HUES48 (cell line): ENCODE measurements around the gene SLC19A1.

Experiments
- H3K27ac ChIP-seq: one replicate; pipeline ENCODE4 v1.7.0; 2013; ENCODE audit warnings: low read depth, low read length, inconsistent platforms
- H3K27me3 ChIP-seq: 2 replicates; pipeline ENCODE4 v1.6.1; 2013; ENCODE audit warnings: mild to moderate bottlenecking, low read length; ENCODE audit not compliant: control insufficient read depth, insufficient read depth
- H3K36me3 ChIP-seq: 2 replicates; pipeline ENCODE4 v1.6.1; 2013; ENCODE audit warnings: low read length; ENCODE audit not compliant: control insufficient read depth, insufficient read depth
- H3K4me1 ChIP-seq: 2 replicates; pipeline ENCODE4 v1.6.1; 2013; ENCODE audit warnings: mild to moderate bottlenecking, low read length; ENCODE audit not compliant: control insufficient read depth, insufficient read depth
- H3K4me3 ChIP-seq: 2 replicates; pipeline ENCODE4 v1.5.1; 2013; ENCODE audit warnings: mild to moderate bottlenecking, low read depth, low read length
- H3K9ac ChIP-seq: 2 replicates; pipeline ENCODE4 v1.6.1; 2013; ENCODE audit warnings: mild to moderate bottlenecking, low read depth, low read length, moderate library complexity
- H3K9me3 ChIP-seq: 2 replicates; pipeline ENCODE4 v1.6.1; 2013; ENCODE audit warnings: low read length; ENCODE audit not compliant: control insufficient read depth, insufficient read depth

SLC19A1 gene

DNA sequence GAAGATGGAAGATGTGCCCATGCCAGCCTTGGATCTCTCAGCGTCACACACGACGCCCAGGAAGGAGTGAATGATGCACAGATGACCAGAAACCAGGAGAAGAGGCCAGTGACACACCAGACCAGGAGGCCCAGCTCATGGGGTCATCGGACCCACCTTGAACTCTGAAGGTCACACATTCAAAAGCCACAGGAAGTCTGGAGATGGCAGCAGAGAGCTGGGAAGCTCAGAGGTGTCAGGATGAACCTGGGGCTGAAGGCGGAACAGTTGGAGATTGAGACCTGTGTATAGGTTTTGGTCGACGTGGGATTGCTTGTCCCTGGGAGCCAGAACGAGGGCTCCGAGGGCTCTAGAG, 43.6 kb downstream of the SLC19A1 start:
- H3K27me3 ChIP-seq: no peaks in the 10 kb centered on the region

DNA sequence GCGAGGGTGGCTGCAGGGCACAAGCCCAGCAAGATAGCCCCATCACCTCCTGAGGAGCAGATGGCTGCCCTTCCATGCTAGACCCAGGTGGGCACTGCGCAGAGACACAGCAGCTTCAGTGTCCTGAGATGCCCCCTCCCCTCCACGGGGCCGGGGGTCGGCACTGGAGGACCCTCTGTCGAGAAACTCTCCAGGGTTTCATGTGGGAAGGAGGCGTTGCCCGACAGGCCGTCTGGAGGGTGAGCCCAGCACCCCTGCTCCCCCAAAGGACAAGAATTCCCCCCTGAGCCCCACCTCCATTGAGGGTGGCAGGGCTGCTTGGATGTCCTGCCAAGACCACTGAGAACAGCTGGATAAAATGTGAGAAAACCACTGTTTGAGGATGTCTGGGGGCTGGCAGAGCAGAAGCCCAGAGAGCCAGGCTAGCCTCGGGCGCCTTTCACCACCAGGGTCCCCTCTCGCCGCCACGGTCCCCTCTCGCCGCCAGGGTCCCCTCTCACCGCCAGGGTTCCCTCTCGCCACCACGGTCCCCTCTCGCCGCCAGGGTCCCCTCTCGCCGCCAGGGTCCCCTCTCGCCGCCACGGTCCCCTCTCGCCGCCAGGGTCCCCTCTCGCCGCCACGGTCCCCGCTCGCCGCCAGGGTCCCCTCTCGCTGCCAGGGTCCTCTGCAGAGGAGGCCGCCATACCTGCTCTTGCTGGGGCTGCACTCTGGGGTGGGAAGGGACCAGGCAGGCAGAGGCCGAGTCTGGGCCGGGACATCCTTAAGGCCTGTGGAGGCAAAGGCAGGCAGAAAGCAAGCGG, 44.2 kb downstream of the SLC19A1 start:
- Histone ChIP-seq H3K36me3 (peaks cover 65% of the 10 kb centered on the region), H3K9ac (no peak overlapping the region), H3K4me1 (no peaks in the 10 kb centered on the region), H3K9me3 (no peaks in the 10 kb centered on the region), H3K4me3 (no peak overlapping the region), H3K27ac (no peak overlapping the region), H3K27me3 (no peaks in the 10 kb centered on the region)

More for the DNA sequence above, 43.6 kb downstream of the SLC19A1 start:
- no peak overlapping the region for H3K9ac ChIP-seq
- no peak overlapping the region for H3K4me3 ChIP-seq
- no peak overlapping the region for H3K27ac ChIP-seq
- no peaks in the 10 kb centered on the region for H3K9me3 ChIP-seq
- no peaks in the 10 kb centered on the region for H3K4me1 ChIP-seq
- H3K36me3 ChIP-seq: peaks cover 59% of the 10 kb centered on the region

DNA sequence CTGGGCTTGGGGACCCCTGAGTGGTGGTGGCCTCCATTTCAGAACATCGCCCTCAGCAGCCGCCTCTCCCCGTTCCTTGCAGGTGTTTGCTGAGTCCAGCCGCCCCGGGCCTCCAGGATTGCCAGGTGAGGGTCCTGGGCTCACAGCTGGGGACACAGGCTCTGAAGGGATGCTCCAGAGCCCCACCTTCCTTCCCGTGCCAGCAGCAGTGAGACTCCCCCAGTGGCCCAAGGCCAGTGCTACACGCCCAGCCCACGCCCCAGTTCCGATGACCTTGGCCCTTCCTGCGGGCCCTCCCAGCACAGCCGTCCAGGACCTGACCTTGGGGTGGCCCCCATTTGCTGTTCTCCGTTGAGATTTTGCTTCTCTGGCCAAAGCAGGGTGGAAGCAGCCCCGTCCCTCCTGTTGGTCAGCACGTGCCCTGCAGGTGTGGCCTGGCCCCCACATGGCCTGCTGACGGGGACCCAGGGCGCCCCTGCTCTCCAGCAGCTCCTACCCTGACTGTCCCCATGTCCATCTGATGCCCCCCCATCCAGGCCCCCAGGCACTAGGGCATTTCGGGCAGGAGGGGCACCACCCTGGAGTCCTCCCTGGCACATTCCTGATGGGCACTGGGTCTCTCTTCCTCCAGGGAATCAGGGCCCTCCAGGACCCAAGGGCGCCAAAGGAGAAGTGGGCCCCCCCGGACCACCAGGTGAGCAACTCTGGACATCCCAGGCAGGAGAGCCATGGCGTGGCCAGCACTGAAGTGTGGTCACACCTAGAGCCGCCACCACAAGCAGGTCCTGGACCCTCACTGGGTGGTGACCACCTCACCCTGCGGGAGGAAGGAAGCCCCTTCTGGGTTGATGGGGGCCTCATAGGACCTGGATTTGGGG, 45.0 kb downstream of the SLC19A1 start:
- no peaks in the 10 kb centered on the region for H3K9me3 ChIP-seq
- H3K9ac ChIP-seq: no peak overlapping the region
- no peak overlapping the region for H3K4me3 ChIP-seq
- no peaks in the 10 kb centered on the region for H3K4me1 ChIP-seq
- no peaks in the 10 kb centered on the region for H3K27me3 ChIP-seq
- H3K36me3 ChIP-seq: peaks cover 72% of the 10 kb centered on the region
- no peak overlapping the region for H3K27ac ChIP-seq

DNA sequence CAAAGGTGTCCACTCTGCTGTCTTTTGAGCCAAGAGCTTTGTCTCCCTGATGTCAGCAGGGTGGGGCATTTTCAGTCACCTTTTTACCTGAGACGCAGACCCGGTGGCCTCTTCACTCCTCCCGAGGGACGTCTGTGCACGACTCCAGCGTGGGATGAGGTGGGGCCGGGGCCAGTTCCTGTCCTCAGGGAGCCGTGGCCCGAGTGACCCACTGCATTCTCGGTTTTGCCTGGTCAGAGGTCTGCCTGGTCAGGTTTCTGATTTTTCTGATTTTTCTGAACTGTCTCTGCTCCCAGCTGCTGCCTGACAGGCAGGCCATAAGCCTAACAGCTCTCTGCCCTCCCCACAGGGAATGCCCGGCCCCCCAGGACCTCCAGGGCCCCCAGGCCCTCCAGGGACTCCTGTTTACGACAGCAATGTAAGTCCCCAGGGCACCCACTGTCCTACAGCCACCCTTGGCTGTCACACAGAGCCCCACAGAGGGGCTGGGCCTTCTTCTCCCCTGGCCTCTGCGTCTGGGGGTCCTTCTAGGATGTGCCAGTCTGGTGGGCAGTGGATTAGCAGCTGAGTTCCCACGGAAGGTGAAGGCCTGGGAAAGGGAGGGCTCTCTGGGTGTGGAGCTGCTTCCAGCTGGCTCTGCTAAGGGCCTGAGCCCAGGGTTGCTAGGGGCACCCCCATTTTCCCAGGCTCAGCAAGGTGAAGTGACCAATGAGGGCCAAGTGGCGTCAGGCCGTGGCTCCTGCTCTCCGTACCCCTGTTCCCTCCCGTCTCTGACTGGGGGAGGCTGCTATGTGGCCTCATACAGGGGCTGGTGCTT, 45.9 kb downstream of the SLC19A1 start:
- Histone ChIP-seq H3K27me3 (no peaks in the 10 kb centered on the region), H3K27ac (no peak overlapping the region), H3K4me1 (no peaks in the 10 kb centered on the region), H3K4me3 (no peak overlapping the region), H3K36me3 (peaks cover 81% of the 10 kb centered on the region), H3K9me3 (no peaks in the 10 kb centered on the region), H3K9ac (no peak overlapping the region)

DNA sequence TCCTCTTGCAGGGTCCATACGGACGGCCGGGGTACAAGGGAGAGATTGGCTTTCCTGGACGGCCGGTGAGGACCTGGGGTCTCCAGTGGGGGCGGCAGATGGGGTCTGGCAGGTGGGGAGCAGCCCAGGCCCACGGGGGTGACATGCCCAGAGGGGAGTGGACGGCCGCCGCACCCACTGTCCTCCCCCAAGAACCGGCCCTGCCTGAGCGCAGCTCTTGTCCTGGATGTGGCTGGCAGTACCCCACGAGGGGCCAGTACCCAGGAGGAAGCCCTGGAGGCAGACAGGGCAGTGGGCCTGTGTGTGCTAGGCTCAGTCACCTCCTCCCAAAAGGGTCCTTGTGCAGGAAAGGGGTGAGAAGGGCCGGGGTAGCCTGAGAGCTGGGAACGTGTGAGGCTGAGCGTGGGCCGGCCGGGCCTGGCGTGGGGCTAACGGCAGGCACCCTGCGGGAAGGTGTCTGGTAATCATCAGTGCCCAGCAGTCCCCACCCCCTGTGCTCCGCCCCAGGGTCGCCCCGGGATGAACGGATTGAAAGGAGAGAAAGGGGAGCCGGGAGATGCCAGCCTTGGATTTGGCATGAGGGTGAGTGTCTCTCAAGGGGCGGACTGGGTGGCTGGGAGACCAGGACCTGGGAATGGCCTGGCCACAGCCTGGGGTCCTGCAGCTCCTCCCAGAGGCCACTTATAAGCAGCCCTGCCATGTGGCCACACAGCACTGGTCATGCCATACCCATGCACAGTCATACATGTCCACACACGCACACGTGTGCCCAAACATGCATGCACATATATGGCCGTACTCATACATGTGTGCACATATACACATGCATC, 47.2 kb downstream of the SLC19A1 start:
- no peaks in the 10 kb centered on the region for H3K9me3 ChIP-seq
- no peaks in the 10 kb centered on the region for H3K27me3 ChIP-seq
- peaks cover 92% of the 10 kb centered on the region for H3K36me3 ChIP-seq
- H3K4me1 ChIP-seq: no peaks in the 10 kb centered on the region
- no peak overlapping the region for H3K27ac ChIP-seq
- no peak overlapping the region for H3K4me3 ChIP-seq
- H3K9ac ChIP-seq: no peak overlapping the region

DNA sequence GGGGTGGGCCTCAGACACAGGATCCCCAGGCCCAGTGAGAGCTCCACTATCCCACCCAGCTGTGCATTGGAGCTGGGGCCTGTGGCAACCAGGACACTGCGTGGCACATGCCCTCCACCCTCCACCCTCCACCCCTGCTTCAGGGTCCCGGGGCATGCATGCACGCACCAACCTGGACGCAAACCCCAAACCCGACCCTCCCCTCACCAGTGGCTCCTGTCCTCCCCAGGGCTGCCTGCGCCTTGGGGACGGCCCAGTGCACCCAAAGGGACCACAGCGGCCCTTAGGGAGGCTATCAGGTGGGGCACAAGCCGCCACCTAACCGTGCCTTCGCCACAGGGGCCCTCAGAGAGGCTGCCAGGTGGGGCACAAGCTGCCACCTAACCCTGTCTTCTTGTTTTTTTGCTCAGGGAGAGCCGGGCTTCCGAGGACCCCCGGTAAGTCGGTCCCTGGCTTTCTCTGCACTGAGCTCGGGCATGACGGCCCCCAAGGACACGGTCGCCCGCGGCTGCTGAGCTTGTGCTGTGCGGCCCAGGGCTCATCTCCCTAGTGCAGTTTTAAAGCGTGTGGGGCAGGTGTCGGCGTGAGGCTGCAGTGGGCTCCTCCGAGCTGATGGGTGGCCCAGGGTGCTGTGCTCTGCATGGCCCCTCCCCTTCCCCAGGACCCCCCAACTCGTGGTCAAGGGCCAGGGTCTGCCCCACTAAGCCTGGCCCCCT, 47.9 kb downstream of the SLC19A1 start:
- H3K9ac ChIP-seq: no peak overlapping the region
- H3K4me3 ChIP-seq: no peak overlapping the region
- H3K36me3 ChIP-seq: peaks cover 88% of the 10 kb centered on the region
- no peaks in the 10 kb centered on the region for H3K27me3 ChIP-seq
- no peaks in the 10 kb centered on the region for H3K9me3 ChIP-seq
- H3K4me1 ChIP-seq: 0 out of 2 replicates have a peak, but pooled peaks cover 3% of the 10 kb centered on the region
- no peak overlapping the region for H3K27ac ChIP-seq

DNA sequence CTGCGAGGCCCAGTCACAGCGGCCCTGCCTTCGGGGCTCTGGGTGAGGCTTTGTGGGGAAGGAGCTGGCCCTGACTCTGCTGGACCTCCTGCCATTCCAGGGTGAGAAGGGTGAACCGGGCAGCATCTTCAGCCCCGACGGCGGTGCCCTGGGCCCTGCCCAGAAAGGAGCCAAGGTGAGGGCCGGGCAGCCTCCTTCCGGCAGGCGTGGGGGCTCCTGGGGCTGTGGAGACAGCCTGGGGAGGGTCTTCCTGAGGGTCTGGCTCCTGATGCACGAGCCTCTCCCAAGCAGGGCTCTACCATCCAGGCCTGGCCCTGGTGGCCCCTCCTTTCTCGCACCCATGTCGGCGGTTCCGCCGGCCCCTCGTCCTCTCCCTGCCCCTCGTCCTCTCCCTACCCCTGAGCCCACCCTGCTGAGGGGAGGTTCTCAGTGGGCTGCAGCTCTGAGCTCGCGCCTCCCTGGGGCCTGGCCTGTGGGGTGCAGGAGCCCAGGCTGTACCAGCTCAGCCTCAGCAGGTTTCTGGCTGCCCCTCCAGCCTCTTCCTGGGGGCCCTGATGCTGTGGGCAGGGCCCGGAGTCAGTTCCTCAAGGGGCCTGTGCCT, 48.7 kb downstream of the SLC19A1 start:
- H3K9me3 ChIP-seq: no peaks in the 10 kb centered on the region
- H3K4me3 ChIP-seq: no peak overlapping the region
- H3K27ac ChIP-seq: no peak overlapping the region
- H3K4me1 ChIP-seq: peaks cover 10% of the 10 kb centered on the region; the same call in 1 of the 2 replicates
- H3K9ac ChIP-seq: no peak overlapping the region
- H3K36me3 ChIP-seq: peaks cover 80% of the 10 kb centered on the region
- no peaks in the 10 kb centered on the region for H3K27me3 ChIP-seq

DNA sequence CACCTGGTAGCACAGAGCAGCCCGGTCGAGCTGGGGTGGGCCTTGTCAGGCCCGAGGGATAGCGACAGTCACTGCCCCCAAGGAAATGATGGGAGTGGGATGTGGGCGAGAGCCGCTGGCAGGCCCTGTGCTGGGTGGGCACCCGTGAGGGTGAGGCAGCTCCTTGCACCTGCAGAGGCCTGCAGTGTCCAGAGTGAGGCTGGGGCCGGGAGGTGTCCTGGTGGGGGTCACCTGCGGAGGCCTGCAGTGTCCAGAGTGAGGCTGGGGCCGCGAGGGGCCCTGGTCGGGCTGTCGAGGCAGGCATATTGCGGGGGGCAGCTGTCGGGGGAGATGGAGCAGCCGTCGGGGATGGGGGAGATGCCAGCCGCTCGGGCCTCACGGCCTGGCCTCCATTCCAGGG, 49.5 kb downstream of the SLC19A1 start:
- Histone ChIP-seq H3K9ac (no peak overlapping the region), H3K36me3 (peaks cover 80% of the 10 kb centered on the region), H3K9me3 (no peaks in the 10 kb centered on the region), H3K4me3 (no peak overlapping the region), H3K4me1 (peaks cover 15% of the 10 kb centered on the region; the same call in 1 of the 2 replicates), H3K27ac (no peak overlapping the region), H3K27me3 (no peaks in the 10 kb centered on the region)

DNA sequence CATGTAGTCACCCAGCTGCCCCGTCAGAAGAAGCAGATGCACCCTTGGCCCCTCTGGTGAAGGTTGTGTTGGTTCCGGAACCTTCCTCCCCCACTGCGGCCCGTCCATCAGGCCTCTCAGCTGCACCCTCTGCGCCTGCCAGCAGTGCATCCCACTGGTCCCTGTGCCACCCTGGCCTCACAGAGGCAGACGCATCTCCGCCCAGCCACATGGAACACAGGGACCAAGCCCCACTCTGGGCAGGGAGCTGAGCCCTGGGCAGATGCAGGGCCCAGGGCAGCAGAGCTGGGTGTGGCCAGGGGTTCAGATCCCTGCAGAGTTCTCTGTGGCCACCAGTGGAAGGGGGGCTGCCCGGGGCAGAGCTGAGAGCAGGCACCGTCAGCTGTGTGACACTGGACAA, 50.6 kb downstream of the SLC19A1 start:
- Histone ChIP-seq H3K36me3 (peaks cover 80% of the 10 kb centered on the region), H3K4me3 (no peak overlapping the region), H3K27me3 (no peaks in the 10 kb centered on the region), H3K27ac (no peak overlapping the region), H3K9me3 (no peaks in the 10 kb centered on the region), H3K4me1 (peaks cover 15% of the 10 kb centered on the region; the same call in 1 of the 2 replicates), H3K9ac (no peak overlapping the region)
